Measurements from ENCODE around the gene RBM42. TPM values are rescaled to one million over a fixed set of nuclear protein-coding genes. Genes with fewer than 3 reads are reported as not detected.

RBM42 gene
- total and polyA plus RNA-seq, 9 of the 15 experiments (the other 6 are each of a cell fraction or from before 2014, with no cell fraction given): 5.7 to 149 (median 32.4) TPM

GRCh38 chr19:35671818-35672217 is 43.0 kb downstream of the RBM42 start (continued):
- TF ChIP-seq CHD7 (IDR thresholded peaks at IDR 0.05; ENCODE audit: low read depth, low read length): no peak
- no peak for TF ChIP-seq SNIP1 (IDR thresholded peaks at IDR 0.05; ENCODE audit: low read depth)
- no peak for TF ChIP-seq POLR3G (IDR thresholded peaks at IDR 0.05; ENCODE audit: extremely low read depth, insufficient read length, insufficient replicate concordance)
- TF ChIP-seq AFF4 (CRISPR knock-in tag; IDR thresholded peaks at IDR 0.05): no peak
- peak; percentile 12 for TF ChIP-seq TBP (optimal IDR thresholded peaks at IDR 0.05; ENCODE audit: low read depth, low read length)
- TF ChIP-seq ADNP (tag; IDR thresholded peaks at IDR 0.05): no peak
- no peak for TF ChIP-seq BCLAF1 (IDR thresholded peaks at IDR 0.05; ENCODE audit: borderline replicate concordance in 1 of 2, control insufficient read depth in 1 of 2, low read depth in 2 of 2, low read length in 1 of 2)
- TF ChIP-seq MAFK (IDR thresholded peaks at IDR 0.05; ENCODE audit: low read length): peak; percentile 79
- TF ChIP-seq NR2F6 (CRISPR knock-in tag; IDR thresholded peaks at IDR 0.05): no peak
- TF ChIP-seq BCOR (IDR thresholded peaks at IDR 0.05): peak; percentile 69

All from K562 (cell line).